GM12878 (cell line): Measurements from ENCODE around the gene RNU6-9. TPM values are rescaled to one million over a fixed set of nuclear protein-coding genes. Genes with fewer than 3 reads are reported as not detected.

ENCODE experiments used
- ATF7 ChIP-seq: fragments of 450-650 bp; IDR thresholded peaks from 2 replicates; pipeline ENCODE4 v1.6.1; 2016; ENCODE audit warnings: low read depth, mild to moderate bottlenecking
- CBFB ChIP-seq: IDR thresholded peaks from 2 replicates; pipeline ENCODE4 v1.6.1; 2016; ENCODE audit warnings: antibody characterized with exemption, low read depth
- CREM ChIP-seq: IDR thresholded peaks from 2 replicates; pipeline ENCODE4 v1.6.1; 2014; ENCODE audit warnings: antibody characterized with exemption, low read depth
- IKZF1 ChIP-seq: fragments of 450-650 bp; conservative IDR thresholded peaks from 2 replicates; pipeline ENCODE4 v1.6.1; 2017; ENCODE audit warnings: antibody characterized with exemption, mild to moderate bottlenecking
- KDM1A ChIP-seq: fragments of 200-600 bp; sonication (generic); IDR thresholded peaks from 2 replicates; pipeline ENCODE4 v1.6.1; 2016; ENCODE audit warnings: borderline replicate concordance
- MEF2A ChIP-seq: IDR thresholded peaks from 2 replicates; pipeline ENCODE4 v1.6.1; 2011; ENCODE audit warnings: low read depth, mild to moderate bottlenecking, low read length, moderate library complexity; ENCODE audit not compliant: insufficient read depth
- MEF2B ChIP-seq: fragments of 450-650 bp; IDR thresholded peaks from 2 replicates; pipeline ENCODE4 v1.6.1; 2018; ENCODE audit warnings: mild to moderate bottlenecking, moderate library complexity; ENCODE audit not compliant: partially characterized antibody, poor library complexity, severe bottlenecking
- MTA2 ChIP-seq: fragments of 450-650 bp; IDR thresholded peaks from 2 replicates; pipeline ENCODE4 v1.6.1; 2016; ENCODE audit warnings: low read depth, mild to moderate bottlenecking, moderate library complexity
- MYB ChIP-seq: fragments of 150-350 bp; IDR thresholded peaks from 2 replicates; pipeline ENCODE4 v1.6.1; 2014; ENCODE audit warnings: mild to moderate bottlenecking, low read depth, low read length, borderline replicate concordance
- STAT3 ChIP-seq: IDR thresholded peaks from 2 replicates; pipeline ENCODE4 v1.6.1; 2011; ENCODE audit warnings: low read depth, low read length, improper control_type of control experiment
- TAF1 ChIP-seq: IDR thresholded peaks from 2 replicates; pipeline ENCODE4 v1.6.1; 2011; ENCODE audit warnings: mild to moderate bottlenecking, low read depth, low read length, borderline replicate concordance
- WRNIP1 ChIP-seq: IDR thresholded peaks from 2 replicates; pipeline ENCODE4 v1.6.1; 2011; ENCODE audit warnings: low read depth, low read length, improper control_type of control experiment, borderline replicate concordance
- YBX1 ChIP-seq: fragments of 450-650 bp; IDR thresholded peaks from 2 replicates; pipeline ENCODE4 v1.6.1; 2016; ENCODE audit warnings: antibody characterized with exemption
- ZNF384 ChIP-seq: IDR thresholded peaks from 2 replicates; pipeline ENCODE4 v1.6.1; 2012; ENCODE audit warnings: low read depth, mild to moderate bottlenecking, low read length, improper control_type of control experiment, borderline replicate concordance
- ZZZ3 ChIP-seq: IDR thresholded peaks from 2 replicates; pipeline ENCODE4 v1.6.1; 2011; ENCODE audit warnings: low read depth; ENCODE audit not compliant: control insufficient read depth, insufficient read length
- polyA plus RNA-seq, 11 experiments: library from polyadenylated mRNA; depleted of rRNA in 4 of 11; unstranded in 6 of 11; stranded (reverse) in 5 of 11; fragments of >200 nt; fragmentation: Nextera tagmentation in 4 of 11; fragmentation: Illumina TruSeq in 1 of 11; extraction: Ambion mirVana in 4 of 11; extraction: Trizol in 1 of 11; gene quantifications; 1 replicate in 1 of 11; 2 replicates in 10 of 11; pipeline versions ENCODE4 v1.2.1 to v1.2.3, GENCODE V29; 2011 to 2016; ENCODE audit warnings: inconsistent platforms in 2 of 11, missing spikeins in 2 of 11, low read depth in 1 of 11
- total RNA-seq, 4 experiments: library from RNA; depleted of rRNA in 3 of 4; stranded (reverse); fragments of >200 nt in 3 of 4; fragmentation: Illumina TruSeq in 1 of 4; extraction: Trizol in 1 of 4; gene quantifications; 2 replicates each; pipeline versions ENCODE4 v1.2.1 to v1.2.3, GENCODE V29; 2013 to 2021
- TF ChIP-seq, protein P1 (sequence below): IDR thresholded peaks from 2 replicates; pipeline ENCODE4 v1.6.1; 2012; ENCODE audit warnings: low read depth, low read length, improper control_type of control experiment
- TF ChIP-seq, protein P2 (sequence below): IDR thresholded peaks from 2 replicates; pipeline ENCODE4 v1.6.1; 2012; ENCODE audit warnings: improper control_type of control experiment, low read depth, low read length; ENCODE audit not compliant: insufficient replicate concordance
- TF ChIP-seq, protein P3 (sequence below): fragments of 150-350 bp; IDR thresholded peaks from 2 replicates; pipeline ENCODE4 v1.6.1; 2014; ENCODE audit warnings: mild to moderate bottlenecking, low read depth, low read length

Gene RNU6-9
- total and polyA plus RNA-seq, 10 of the 15 experiments (the other 5 are each of a cell fraction or from before 2014, with no cell fraction given): not detected

DNA sequence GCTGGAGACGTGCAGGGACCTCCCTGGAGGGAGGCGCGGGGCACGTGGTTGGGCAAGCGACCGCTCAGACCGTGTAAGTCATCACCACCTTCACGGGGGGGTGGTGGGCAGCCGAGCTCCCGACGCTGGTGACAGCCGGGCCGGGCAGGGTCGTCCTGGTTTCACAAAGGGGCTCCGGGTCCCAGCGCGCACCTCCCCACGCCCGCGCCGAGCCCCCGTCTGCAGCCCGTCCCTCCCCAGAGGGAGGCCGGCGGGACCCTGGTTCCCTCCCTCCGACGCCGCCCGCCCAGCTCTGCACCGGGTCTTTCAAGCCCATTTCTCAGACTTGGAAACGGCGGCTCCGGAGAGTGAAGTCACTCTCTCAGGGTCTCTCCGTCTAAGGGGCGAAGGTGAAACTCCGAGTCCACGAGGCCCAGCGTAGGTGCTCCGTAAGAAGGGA is 31.8 kb downstream of the RNU6-9 start (continued):
- TF ChIP-seq, protein P1, sequence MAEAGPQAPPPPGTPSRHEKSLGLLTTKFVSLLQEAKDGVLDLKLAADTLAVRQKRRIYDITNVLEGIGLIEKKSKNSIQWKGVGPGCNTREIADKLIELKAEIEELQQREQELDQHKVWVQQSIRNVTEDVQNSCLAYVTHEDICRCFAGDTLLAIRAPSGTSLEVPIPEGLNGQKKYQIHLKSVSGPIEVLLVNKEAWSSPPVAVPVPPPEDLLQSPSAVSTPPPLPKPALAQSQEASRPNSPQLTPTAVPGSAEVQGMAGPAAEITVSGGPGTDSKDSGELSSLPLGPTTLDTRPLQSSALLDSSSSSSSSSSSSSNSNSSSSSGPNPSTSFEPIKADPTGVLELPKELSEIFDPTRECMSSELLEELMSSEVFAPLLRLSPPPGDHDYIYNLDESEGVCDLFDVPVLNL: no peak
- no peak for TF ChIP-seq ZNF384
- no peak for TF ChIP-seq MEF2A
- TF ChIP-seq CBFB: no peak
- no peak for TF ChIP-seq KDM1A
- TF ChIP-seq, protein P2, sequence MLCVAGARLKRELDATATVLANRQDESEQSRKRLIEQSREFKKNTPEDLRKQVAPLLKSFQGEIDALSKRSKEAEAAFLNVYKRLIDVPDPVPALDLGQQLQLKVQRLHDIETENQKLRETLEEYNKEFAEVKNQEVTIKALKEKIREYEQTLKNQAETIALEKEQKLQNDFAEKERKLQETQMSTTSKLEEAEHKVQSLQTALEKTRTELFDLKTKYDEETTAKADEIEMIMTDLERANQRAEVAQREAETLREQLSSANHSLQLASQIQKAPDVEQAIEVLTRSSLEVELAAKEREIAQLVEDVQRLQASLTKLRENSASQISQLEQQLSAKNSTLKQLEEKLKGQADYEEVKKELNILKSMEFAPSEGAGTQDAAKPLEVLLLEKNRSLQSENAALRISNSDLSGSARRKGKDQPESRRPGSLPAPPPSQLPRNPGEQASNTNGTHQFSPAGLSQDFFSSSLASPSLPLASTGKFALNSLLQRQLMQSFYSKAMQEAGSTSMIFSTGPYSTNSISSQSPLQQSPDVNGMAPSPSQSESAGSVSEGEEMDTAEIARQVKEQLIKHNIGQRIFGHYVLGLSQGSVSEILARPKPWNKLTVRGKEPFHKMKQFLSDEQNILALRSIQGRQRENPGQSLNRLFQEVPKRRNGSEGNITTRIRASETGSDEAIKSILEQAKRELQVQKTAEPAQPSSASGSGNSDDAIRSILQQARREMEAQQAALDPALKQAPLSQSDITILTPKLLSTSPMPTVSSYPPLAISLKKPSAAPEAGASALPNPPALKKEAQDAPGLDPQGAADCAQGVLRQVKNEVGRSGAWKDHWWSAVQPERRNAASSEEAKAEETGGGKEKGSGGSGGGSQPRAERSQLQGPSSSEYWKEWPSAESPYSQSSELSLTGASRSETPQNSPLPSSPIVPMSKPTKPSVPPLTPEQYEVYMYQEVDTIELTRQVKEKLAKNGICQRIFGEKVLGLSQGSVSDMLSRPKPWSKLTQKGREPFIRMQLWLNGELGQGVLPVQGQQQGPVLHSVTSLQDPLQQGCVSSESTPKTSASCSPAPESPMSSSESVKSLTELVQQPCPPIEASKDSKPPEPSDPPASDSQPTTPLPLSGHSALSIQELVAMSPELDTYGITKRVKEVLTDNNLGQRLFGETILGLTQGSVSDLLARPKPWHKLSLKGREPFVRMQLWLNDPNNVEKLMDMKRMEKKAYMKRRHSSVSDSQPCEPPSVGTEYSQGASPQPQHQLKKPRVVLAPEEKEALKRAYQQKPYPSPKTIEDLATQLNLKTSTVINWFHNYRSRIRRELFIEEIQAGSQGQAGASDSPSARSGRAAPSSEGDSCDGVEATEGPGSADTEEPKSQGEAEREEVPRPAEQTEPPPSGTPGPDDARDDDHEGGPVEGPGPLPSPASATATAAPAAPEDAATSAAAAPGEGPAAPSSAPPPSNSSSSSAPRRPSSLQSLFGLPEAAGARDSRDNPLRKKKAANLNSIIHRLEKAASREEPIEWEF: no peak
- peak; percentile 67 for TF ChIP-seq IKZF1
- TF ChIP-seq MYB: no peak
- TF ChIP-seq WRNIP1: no peak
- TF ChIP-seq TAF1: no peak
- no peak for TF ChIP-seq YBX1
- TF ChIP-seq ATF7: peak; percentile 93
- TF ChIP-seq CREM: no peak; the same call in 1 of the 2 replicates
- no peak for TF ChIP-seq STAT3
- TF ChIP-seq, protein P3, sequence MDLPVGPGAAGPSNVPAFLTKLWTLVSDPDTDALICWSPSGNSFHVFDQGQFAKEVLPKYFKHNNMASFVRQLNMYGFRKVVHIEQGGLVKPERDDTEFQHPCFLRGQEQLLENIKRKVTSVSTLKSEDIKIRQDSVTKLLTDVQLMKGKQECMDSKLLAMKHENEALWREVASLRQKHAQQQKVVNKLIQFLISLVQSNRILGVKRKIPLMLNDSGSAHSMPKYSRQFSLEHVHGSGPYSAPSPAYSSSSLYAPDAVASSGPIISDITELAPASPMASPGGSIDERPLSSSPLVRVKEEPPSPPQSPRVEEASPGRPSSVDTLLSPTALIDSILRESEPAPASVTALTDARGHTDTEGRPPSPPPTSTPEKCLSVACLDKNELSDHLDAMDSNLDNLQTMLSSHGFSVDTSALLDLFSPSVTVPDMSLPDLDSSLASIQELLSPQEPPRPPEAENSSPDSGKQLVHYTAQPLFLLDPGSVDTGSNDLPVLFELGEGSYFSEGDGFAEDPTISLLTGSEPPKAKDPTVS: 0 out of 2 replicates have a peak, but pooled peaks have one; percentile 27
- TF ChIP-seq MTA2: no peak
- no peak for TF ChIP-seq ZZZ3
- TF ChIP-seq MEF2B: no peak
